DOHH2 (cell line): ENCODE results near the gene GPR55.

Source experiments
- EZH2phosphoT487 ChIP-seq: fragments of 200-600 bp; sonication (generic); IDR thresholded peaks from 2 replicates; pipeline ENCODE4 v1.6.1; 2017; ENCODE audit warnings: borderline replicate concordance, mild to moderate bottlenecking, antibody characterized with exemption, low read length, moderate library complexity, mixed read lengths
- TF ChIP-seq, protein P1 (sequence below): fragments of 200-600 bp; sonication (generic); IDR thresholded peaks from one replicate; pipeline ENCODE4 v1.5.1; 2014; ENCODE audit warnings: antibody characterized with exemption, mild to moderate bottlenecking, low read depth, low read length; ENCODE audit not compliant: poor library complexity, severe bottlenecking

GRCh38 chr2:230920167-230920566 lies 4.9 kb downstream of the GPR55 start:
- TF ChIP-seq, protein P1, sequence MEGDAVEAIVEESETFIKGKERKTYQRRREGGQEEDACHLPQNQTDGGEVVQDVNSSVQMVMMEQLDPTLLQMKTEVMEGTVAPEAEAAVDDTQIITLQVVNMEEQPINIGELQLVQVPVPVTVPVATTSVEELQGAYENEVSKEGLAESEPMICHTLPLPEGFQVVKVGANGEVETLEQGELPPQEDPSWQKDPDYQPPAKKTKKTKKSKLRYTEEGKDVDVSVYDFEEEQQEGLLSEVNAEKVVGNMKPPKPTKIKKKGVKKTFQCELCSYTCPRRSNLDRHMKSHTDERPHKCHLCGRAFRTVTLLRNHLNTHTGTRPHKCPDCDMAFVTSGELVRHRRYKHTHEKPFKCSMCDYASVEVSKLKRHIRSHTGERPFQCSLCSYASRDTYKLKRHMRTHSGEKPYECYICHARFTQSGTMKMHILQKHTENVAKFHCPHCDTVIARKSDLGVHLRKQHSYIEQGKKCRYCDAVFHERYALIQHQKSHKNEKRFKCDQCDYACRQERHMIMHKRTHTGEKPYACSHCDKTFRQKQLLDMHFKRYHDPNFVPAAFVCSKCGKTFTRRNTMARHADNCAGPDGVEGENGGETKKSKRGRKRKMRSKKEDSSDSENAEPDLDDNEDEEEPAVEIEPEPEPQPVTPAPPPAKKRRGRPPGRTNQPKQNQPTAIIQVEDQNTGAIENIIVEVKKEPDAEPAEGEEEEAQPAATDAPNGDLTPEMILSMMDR = no peak
- TF ChIP-seq EZH2phosphoT487 = no peak
